Activated CD4-positive, alpha-beta memory T cell treated with anti-CD3 and anti-CD28 coated beads for 36 hours (primary cell): ENCODE measurements around the gene MRPL10. TPM values are rescaled to one million over a fixed set of nuclear protein-coding genes. Genes with fewer than 3 reads are reported as not detected.
"Not testable (repeated sequence)": the region's sequence is repeated elsewhere in the genome, so short reads cannot be mapped to it uniquely, and the experiment has no call there.

Experiments used
- CTCF ChIA-PET: fragments of 350-600 bp; sonication (Branson Sonifier 250); formaldehyde crosslinking; loops from one replicate; lab custom pipeline; 2021; ENCODE audit warnings: antibody characterized with exemption, inconsistent platforms; lab: Charles Lee
- POLR2A ChIA-PET: fragments of 350-600 bp; sonication (Branson Sonifier 250); formaldehyde crosslinking; loops from one replicate; lab custom pipeline; 2021; ENCODE audit warnings: antibody characterized with exemption; lab: Charles Lee
- DNase-seq: peaks from one replicate; pipeline ENCODE4 v3.0.0-alpha.2; 2020
- H3K27ac Mint-ChIP-seq: one replicate; pipeline ENCODE4 v1.8.0; 2021; ENCODE audit warnings: mixed read lengths
- H3K27me3 Mint-ChIP-seq: one replicate; pipeline ENCODE4 v1.8.0; 2021; ENCODE audit warnings: mixed read lengths
- H3K36me3 Mint-ChIP-seq: one replicate; pipeline ENCODE4 v1.8.0; 2021; ENCODE audit warnings: mixed read lengths
- H3K4me1 Mint-ChIP-seq: one replicate; pipeline ENCODE4 v1.8.0; 2021; ENCODE audit warnings: low read depth, mixed read lengths
- H3K4me3 Mint-ChIP-seq: one replicate; pipeline ENCODE4 v1.8.0; 2021; ENCODE audit warnings: mild to moderate bottlenecking, mixed read lengths
- H3K9me3 Mint-ChIP-seq: one replicate; pipeline ENCODE4 v1.8.0; 2021; ENCODE audit warnings: mixed read lengths
- intact Hi-C: fragments of 100-400 bp; cut with micrococcal nuclease; formaldehyde crosslinking; loops from one replicate; pipeline ENCODE4 v1.15.1; 2023
- total RNA-seq, 2 experiments: library from RNA; stranded (reverse); gene quantifications; one replicate each; pipeline ENCODE4 v1.2.3, GENCODE V29; 2021

Gene MRPL10
- total RNA-seq, 2 experiments from 2014 or later = 69.9 to 72.4 TPM

DNA sequence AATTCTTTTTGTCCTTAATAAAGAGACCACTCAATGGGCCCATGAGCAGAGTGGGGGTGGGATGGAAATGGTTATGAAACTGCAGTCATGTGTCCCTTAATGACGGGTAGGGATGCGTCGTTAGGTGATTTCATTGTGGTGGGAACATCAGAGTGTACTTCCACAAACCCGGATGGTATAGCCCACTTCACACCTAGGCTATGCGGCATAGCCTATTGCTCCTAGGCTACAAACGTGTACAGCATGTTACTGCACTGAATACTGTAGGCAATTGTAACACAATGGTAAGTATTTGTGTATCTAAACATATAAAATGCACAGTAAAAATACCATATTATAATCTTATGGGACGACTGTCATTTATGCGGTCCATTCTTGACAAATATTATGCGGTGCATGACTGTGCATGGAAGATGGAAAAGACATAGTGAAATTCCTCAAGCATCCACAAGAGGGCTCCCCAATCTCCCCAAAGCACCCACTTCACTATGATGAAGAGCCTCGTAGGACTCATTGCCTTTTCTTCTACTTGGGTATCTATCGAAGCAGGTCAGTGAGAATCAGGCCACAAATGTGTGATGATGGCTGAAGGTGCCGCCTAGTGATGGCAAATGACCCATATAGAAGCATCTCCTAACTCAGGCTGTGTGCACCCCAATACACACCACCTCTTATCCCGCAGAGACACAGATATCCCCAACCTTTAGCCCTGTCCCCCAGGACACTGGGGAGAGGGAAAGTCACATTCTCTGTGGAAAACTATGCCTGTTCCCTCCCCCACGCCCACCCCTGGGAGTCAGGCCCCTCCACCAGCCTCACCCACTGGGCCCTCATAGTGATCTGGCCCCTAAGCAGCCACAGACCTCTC is 54.8 kb downstream of the MRPL10 start:
- Mint-ChIP-seq H3K27ac (no peak overlapping the region), H3K36me3 (no peaks in the 10 kb centered on the region), H3K9me3 (no peaks in the 10 kb centered on the region), H3K27me3 (peaks cover 44% of the 10 kb centered on the region), H3K4me3 (no peak overlapping the region), H3K4me1 (no peaks in the 10 kb centered on the region)
- intact Hi-C loops = loop anchor here (2.0 kb wide), 1 partner anchor 26 kb away; no protein-coding TSS in a partner anchor
- POLR2A ChIA-PET = no interaction called here
- CTCF ChIA-PET = interaction anchor here (0.8 to 1.4 kb wide), 10 partner anchors 10 to 173 kb away, joined by 3 to 10 read pairs (median 4); no protein-coding TSS in a partner anchor
- peak; percentile 45 for DNase-seq

DNA sequence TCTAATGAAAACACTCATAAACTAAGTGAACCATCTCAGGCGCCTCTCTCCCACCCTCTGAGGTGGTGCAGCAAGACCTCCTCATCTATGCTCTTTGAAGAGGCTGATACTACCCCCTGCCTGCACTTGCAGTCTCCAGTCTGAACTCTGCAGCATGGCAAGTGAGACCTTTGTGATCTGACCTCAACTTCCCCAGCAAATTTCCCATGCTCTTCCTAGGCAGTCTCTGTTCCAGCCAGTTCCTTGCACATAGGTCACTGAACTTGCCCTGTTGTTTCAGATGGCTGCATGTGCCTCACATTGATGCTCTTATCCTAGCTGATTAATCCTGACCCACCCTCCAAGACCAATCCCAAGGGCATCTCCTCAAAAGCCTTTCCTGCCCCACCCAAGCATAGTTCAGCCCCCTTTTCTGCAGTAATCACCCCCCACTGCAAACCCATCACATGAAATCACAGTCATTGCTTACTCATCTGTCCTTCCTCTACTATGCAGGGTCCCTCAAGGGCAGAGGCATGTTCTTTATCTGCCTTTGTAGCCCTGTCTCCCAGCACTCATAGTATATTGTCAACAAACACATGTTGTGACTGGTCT is 56.3 kb downstream of the MRPL10 start:
- H3K4me3 Mint-ChIP-seq = no peak overlapping the region
- no peak overlapping the region for H3K27ac Mint-ChIP-seq
- POLR2A ChIA-PET = no interaction called here
- CTCF ChIA-PET = interaction anchor here (0.9 to 1.4 kb wide), 4 partner anchors 11 to 75 kb away, joined by 4 to 10 read pairs (median 6); no protein-coding TSS in a partner anchor
- H3K27me3 Mint-ChIP-seq = peaks cover 38% of the 10 kb centered on the region
- DNase-seq = no peak
- H3K36me3 Mint-ChIP-seq = no peaks in the 10 kb centered on the region
- no peaks in the 10 kb centered on the region for H3K4me1 Mint-ChIP-seq
- intact Hi-C loops = no loop called here
- peaks cover 6% of the 10 kb centered on the region for H3K9me3 Mint-ChIP-seq

DNA sequence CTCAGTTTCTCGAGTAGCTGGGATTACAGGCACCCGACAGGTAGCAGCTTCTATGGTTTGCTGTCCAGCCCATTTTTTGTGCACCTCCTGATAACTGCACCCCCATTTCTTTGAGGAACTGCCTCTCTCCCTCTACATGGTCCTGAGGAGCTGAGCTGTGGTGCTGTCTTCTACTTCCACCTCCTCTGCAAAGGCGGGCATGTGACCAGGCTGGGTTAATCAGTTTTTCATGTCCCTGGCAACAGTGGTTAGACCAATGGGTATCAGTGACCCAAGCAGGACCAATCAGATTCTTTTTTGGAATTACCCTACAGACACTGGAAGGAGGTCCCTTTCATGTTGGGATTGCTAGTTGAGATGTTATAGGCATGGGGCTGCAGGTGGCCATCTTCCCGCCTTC is 57.0 kb downstream of the MRPL10 start:
- Mint-ChIP-seq H3K27me3 (peaks cover 36% of the 10 kb centered on the region), H3K4me3 (no peak overlapping the region), H3K9me3 (peaks cover 6% of the 10 kb centered on the region), H3K4me1 (no peaks in the 10 kb centered on the region), H3K36me3 (no peaks in the 10 kb centered on the region), H3K27ac (no peak overlapping the region)
- POLR2A ChIA-PET = no interaction called here
- intact Hi-C loops = no loop called here
- CTCF ChIA-PET = no interaction called here
- no peak for DNase-seq

DNA sequence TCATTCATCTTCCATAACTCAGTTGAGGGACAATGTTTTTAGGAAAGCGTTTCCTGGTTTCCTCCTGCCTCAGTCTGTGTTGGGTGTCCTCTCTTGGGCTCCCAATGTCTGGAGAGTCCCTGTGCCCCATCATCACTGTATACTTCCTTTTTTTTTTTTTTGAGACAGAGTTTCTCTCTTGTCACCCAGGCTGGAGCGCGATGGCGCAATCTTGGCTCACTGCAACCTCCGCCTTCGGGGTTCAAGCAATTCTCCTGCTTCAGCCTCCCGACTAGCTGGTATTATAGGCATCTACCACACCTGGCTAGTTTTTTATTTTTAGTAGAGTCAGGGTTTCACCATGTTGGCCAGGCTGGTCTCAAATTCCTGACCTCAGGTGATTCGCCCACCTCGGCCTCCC is 57.7 kb downstream of the MRPL10 start:
- H3K9me3 Mint-ChIP-seq, H3K36me3 Mint-ChIP-seq, H3K4me1 Mint-ChIP-seq, POLR2A ChIA-PET, H3K4me3 Mint-ChIP-seq, intact Hi-C loops, H3K27ac Mint-ChIP-seq, DNase-seq: not testable (repeated sequence)
- H3K27me3 Mint-ChIP-seq = peaks cover 33% of the 10 kb centered on the region
- CTCF ChIA-PET = interaction anchor here (1.9 kb wide), 1 partner anchor 74 kb away, joined by 6 read pairs; no protein-coding TSS in a partner anchor

Other genes starting within 250 kb of the MRPL10 start
- 100 to 1,000 TPM; 475 to 488 TPM for gene KPNB1, start 181.6 kb downstream of the MRPL10 start, total RNA-seq
- 10 to 100 TPM; 11.3 to 13.0 TPM for gene TBKBP1, start 137.4 kb downstream of the MRPL10 start, total RNA-seq
- gene TBX21, start 98.3 kb downstream of the MRPL10 start, total RNA-seq = 10 to 100 TPM; 57.7 to 58.2 TPM
- gene OSBPL7, start 9.7 kb downstream of the MRPL10 start, total RNA-seq = 10 to 100 TPM; 14.7 to 15.6 TPM
- gene LRRC46, start 129 bp upstream of the MRPL10 start, total RNA-seq = under 1 TPM; 0.29 to 0.59 TPM
- gene SCRN2, start 9.7 kb upstream of the MRPL10 start, total RNA-seq = 10 to 100 TPM; 20.6 to 21.0 TPM
- gene SP6, start 19.6 kb upstream of the MRPL10 start, total RNA-seq = under 1 TPM; 0.10 to 0.12 TPM
- 10 to 100 TPM; 15.1 to 17.2 TPM for gene SP2, start 64.7 kb upstream of the MRPL10 start, total RNA-seq
- gene PNPO, start 110.0 kb upstream of the MRPL10 start, total RNA-seq = 10 to 100 TPM; 32.5 to 34.4 TPM
- gene PRR15L, start 126.3 kb upstream of the MRPL10 start, total RNA-seq = not detected
- gene CDK5RAP3, start 139.6 kb upstream of the MRPL10 start, total RNA-seq = 100 to 1,000 TPM; 170 to 183 TPM
- gene COPZ2, start 206.3 kb upstream of the MRPL10 start, total RNA-seq = 1 to 10 TPM; 4.9 to 6.2 TPM
- gene NFE2L1, start 216.8 kb upstream of the MRPL10 start, total RNA-seq = 10 to 100 TPM; 82.4 to 84.1 TPM